KG1 (cell line): ENCODE data around the gene GPR132.
A peak's percentile ranks its signal among the peaks of the same experiment; 100 is the strongest.

Experiments used
- DNase-seq: peaks from one replicate; lab custom pipeline; 2025; lab: John Stamatoyannopoulos, UW

GPR132 gene

GRCh38 chr14:105061428-105062047, 3.7 kb downstream of the GPR132 start:
- DNase-seq, result no peak

- DNase-seq, result peak; percentile 37
Measured at GRCh38 chr14:105060751-105061427, 4.3 kb downstream of the GPR132 start.

GRCh38 chr14:105059925-105060565, 5.2 kb downstream of the GPR132 start:
- DNase-seq, result no peak

- no peak for DNase-seq
Measured at GRCh38 chr14:105059035-105059924, 6.0 kb downstream of the GPR132 start.

- no peak for DNase-seq
Measured at GRCh38 chr14:105058521-105059034, 6.7 kb downstream of the GPR132 start.

- no peak for DNase-seq
Measured at GRCh38 chr14:105056303-105056831, 8.9 kb downstream of the GPR132 start.

GRCh38 chr14:105055736-105056302, 9.4 kb downstream of the GPR132 start:
- DNase-seq, result no peak

- DNase-seq, result no peak
Measured at GRCh38 chr14:105055334-105055733, 9.9 kb downstream of the GPR132 start.

- DNase-seq, result no peak
Measured at GRCh38 chr14:105053996-105054395, 11.2 kb downstream of the GPR132 start.

- no peak for DNase-seq
Measured at GRCh38 chr14:105053421-105053820, 11.8 kb downstream of the GPR132 start.

GRCh38 chr14:105052110-105052458, 13.1 kb downstream of the GPR132 start:
- no peak for DNase-seq

GRCh38 chr14:105051182-105052109, 13.8 kb downstream of the GPR132 start:
- DNase-seq, result no peak

GRCh38 chr14:105050551-105050897, 14.7 kb downstream of the GPR132 start:
- no peak for DNase-seq

GRCh38 chr14:105049753-105050550, 15.3 kb downstream of the GPR132 start:
- no peak for DNase-seq

GRCh38 chr14:105047283-105048016, 17.8 kb downstream of the GPR132 start:
- no peak for DNase-seq

- DNase-seq, result no peak
Measured at GRCh38 chr14:105046891-105047282, 18.3 kb downstream of the GPR132 start.

- DNase-seq, result peak; percentile 88
Measured at GRCh38 chr14:105045710-105046326, 19.4 kb downstream of the GPR132 start.

GRCh38 chr14:105043641-105044040, 21.6 kb downstream of the GPR132 start:
- no peak for DNase-seq

GRCh38 chr14:105042813-105043212, 22.4 kb downstream of the GPR132 start:
- no peak for DNase-seq
